ENCODE data around the gene LYG1. TPM values are rescaled to one million over a fixed set of nuclear protein-coding genes. Genes with fewer than 3 reads are reported as not detected.

LYG1 gene
- total and polyA plus RNA-seq, 2 of the 8 experiments (the other 6 are each of a cell fraction or from before 2014, with no cell fraction given), result 0.68 to 0.86 TPM

DNA sequence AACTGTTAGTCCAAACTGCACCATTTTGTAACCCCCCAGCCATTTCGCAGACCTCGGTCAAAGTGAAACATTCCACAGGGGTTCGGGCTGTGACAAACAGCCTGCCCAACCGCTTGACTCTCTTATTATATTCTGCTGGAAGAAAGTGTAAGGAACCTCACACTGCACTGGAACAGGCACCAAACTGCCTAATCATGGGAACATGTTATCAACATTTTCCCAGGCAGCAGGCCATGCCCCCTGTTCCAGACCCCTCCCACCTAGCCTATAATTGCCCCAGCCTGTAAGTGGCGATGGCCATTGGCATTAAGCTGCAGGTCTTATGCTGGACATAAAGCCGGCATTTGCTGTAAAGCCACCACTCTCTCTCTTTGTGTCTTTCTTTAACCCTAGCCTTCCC lies 62.4 kb downstream of the LYG1 start:
- POLR2A ChIA-PET (ENCODE audit: partially characterized antibody), result no interaction called here
- Histone ChIP-seq H3K56ac (replicated peaks; ENCODE audit: insufficient read length, low read depth, low read length) (no peak overlapping the region), H3K79me1 (ENCODE audit: low read depth, low read length) (no peaks in the 10 kb centered on the region), H4K5ac (ENCODE audit: insufficient read length, low read depth, low read length) (no peak overlapping the region), H2BK12ac (ENCODE audit: low read depth, low read length) (no peak overlapping the region), H3K36me3 (ENCODE audit: control insufficient read depth in 2 of 4, insufficient read depth in 4 of 4, low read length in 3 of 4) (no peaks in the 10 kb centered on the region), H3K4me1 (replicated peaks in 1 of 4; ENCODE audit: control insufficient read depth in 3 of 4, insufficient read depth in 4 of 4, low read length in 3 of 4) (no peaks in the 10 kb centered on the region), H2AK5ac (ENCODE audit: low read depth, low read length) (no peak overlapping the region), H2BK5ac (ENCODE audit: low read depth, low read length) (no peak overlapping the region), H3K9ac (replicated peaks in 1 of 4; ENCODE audit: extremely low read depth in 1 of 4, low read depth in 3 of 4, low read length in 3 of 4) (no peak overlapping the region), H2BK15ac (ENCODE audit: low read length) (no peak overlapping the region), H3K23ac (ENCODE audit: insufficient read length) (no peak overlapping the region), H3K4me3 (ENCODE audit: extremely low read depth in 1 of 4, insufficient read depth in 2 of 4, low read depth in 3 of 4, low read length in 4 of 4) (no peak overlapping the region), H3K79me2 (ENCODE audit: control insufficient read depth in 1 of 2, insufficient read depth in 2 of 2, low read length in 2 of 2) (no peaks in the 10 kb centered on the region), H3K4ac (replicated peaks; ENCODE audit: insufficient read length, low read depth, low read length) (no peak overlapping the region), H4K91ac (replicated peaks; ENCODE audit: insufficient read length, low read length) (no peak overlapping the region), H4K20me1 (replicated peaks in 1 of 2; ENCODE audit: control insufficient read depth in 1 of 2, insufficient read depth in 2 of 2, low read length in 2 of 2) (no peaks in the 10 kb centered on the region), H3K27me3 (replicated peaks in 1 of 4; ENCODE audit: control insufficient read depth in 3 of 4, extremely low read depth in 1 of 4, insufficient read depth in 3 of 4, low read length in 3 of 4) (no peaks in the 10 kb centered on the region), H3K4me2 (ENCODE audit: insufficient read depth in 1 of 2, low read depth in 2 of 2, low read length in 2 of 2) (no peak overlapping the region), H3K14ac (ENCODE audit: insufficient read length) (no peak overlapping the region), H2BK20ac (ENCODE audit: low read length) (no peak overlapping the region), H2BK120ac (replicated peaks; ENCODE audit: low read depth, low read length) (no peak overlapping the region), H3K23me2 (ENCODE audit: low read depth, low read length) (no peaks in the 10 kb centered on the region), H3K18ac (ENCODE audit: extremely low read depth, low read length) (no peak overlapping the region), H2AFZ (ENCODE audit: low read length) (no peak overlapping the region), H3K9me3 (ENCODE audit: insufficient read depth in 2 of 2, low read depth in 1 of 2, low read length in 1 of 2) (peaks cover 0 to 2% of the 10 kb centered on the region in 2 experiments; a peak in 1 of 4 replicates), H3K27ac (ENCODE audit: low read depth, low read length) (no peak overlapping the region), H4K8ac (ENCODE audit: extremely low read depth, insufficient read depth, low read length) (no peak overlapping the region)
- FAIRE-seq, result no peak
- no peak for DNase-seq (ENCODE audit: low read depth in 1 of 2, low spot score in 2 of 2)
- CTCF ChIA-PET (ENCODE audit: partially characterized antibody), result no interaction called here
- WGBS, 2 experiments (ENCODE audit: extremely low coverage in 1 of 2, insufficient coverage in 1 of 2, insufficient read length in 1 of 2, insufficient replicate concordance in 2 of 2, low coverage in 1 of 2, low lambda C conversion rate in 2 of 2, missing lambda C conversion rate in 1 of 2), result 93% methylated on average over 6 of the region's 6 CpGs; no CpG with 5 or more reads in 1 of the 2 experiments
- TF ChIP-seq RFX5 (IDR thresholded peaks at IDR 0.05; ENCODE audit: borderline replicate concordance, low read depth, low read length) (no peak), CBX8 (IDR thresholded peaks at IDR 0.05; ENCODE audit: borderline replicate concordance, low read depth, low read length) (no peak)

Other genes starting within 250 kb of the LYG1 start
- gene C2orf15, start 159.5 kb downstream of the LYG1 start, total RNA-seq (2021; fragmentation: NEBNext Ultra II Directional; extraction: Animal tissue kit (Norgen Biotek cat#: 25700)), result 5.5 and 6.5 TPM in 2 replicates
- gene C2orf15, start 159.5 kb downstream of the LYG1 start, polyA plus RNA-seq (2011; rRNA removed), result 3.0 and 3.6 TPM in 2 replicates
- gene TSGA10, start 146.3 kb downstream of the LYG1 start, total RNA-seq (2021; fragmentation: NEBNext Ultra II Directional; extraction: Animal tissue kit (Norgen Biotek cat#: 25700)), result 5.7 and 7.4 TPM in 2 replicates
- 1.2 and 2.2 TPM in 2 replicates for gene TSGA10, start 146.3 kb downstream of the LYG1 start, polyA plus RNA-seq (2011; rRNA removed)
- gene LIPT1, start 146.2 kb downstream of the LYG1 start, total RNA-seq (2021; fragmentation: NEBNext Ultra II Directional; extraction: Animal tissue kit (Norgen Biotek cat#: 25700)), result 8.8 and 10.9 TPM in 2 replicates
- 6.1 and 8.0 TPM in 2 replicates for gene LIPT1, start 146.2 kb downstream of the LYG1 start, polyA plus RNA-seq (2011; rRNA removed)
- gene MITD1, start 120.1 kb downstream of the LYG1 start, total RNA-seq (2021; fragmentation: NEBNext Ultra II Directional; extraction: Animal tissue kit (Norgen Biotek cat#: 25700)), result 31.7 and 36.2 TPM in 2 replicates
- gene MITD1, start 120.1 kb downstream of the LYG1 start, polyA plus RNA-seq (2011; rRNA removed), result 8.9 and 15.2 TPM in 2 replicates
- 43.4 and 46.2 TPM in 2 replicates for gene MRPL30, start 120.0 kb downstream of the LYG1 start, total RNA-seq (2021; fragmentation: NEBNext Ultra II Directional; extraction: Animal tissue kit (Norgen Biotek cat#: 25700))
- 15.5 and 22.3 TPM in 2 replicates for gene MRPL30, start 120.0 kb downstream of the LYG1 start, polyA plus RNA-seq (2011; rRNA removed)
- not detected in 2 replicates for gene LYG2, start 45.5 kb downstream of the LYG1 start, total RNA-seq (2021; fragmentation: NEBNext Ultra II Directional; extraction: Animal tissue kit (Norgen Biotek cat#: 25700))
- gene LYG2, start 45.5 kb downstream of the LYG1 start, polyA plus RNA-seq (2011; rRNA removed), result not detected in 2 replicates
- 33.0 and 35.6 TPM in 2 replicates for gene TXNDC9, start 35.1 kb upstream of the LYG1 start, total RNA-seq (2021; fragmentation: NEBNext Ultra II Directional; extraction: Animal tissue kit (Norgen Biotek cat#: 25700))
- gene TXNDC9, start 35.1 kb upstream of the LYG1 start, polyA plus RNA-seq (2011; rRNA removed), result 9.5 and 12.9 TPM in 2 replicates
- 62.9 and 64.5 TPM in 2 replicates for gene EIF5B, start 36.2 kb upstream of the LYG1 start, total RNA-seq (2021; fragmentation: NEBNext Ultra II Directional; extraction: Animal tissue kit (Norgen Biotek cat#: 25700))
- gene EIF5B, start 36.2 kb upstream of the LYG1 start, polyA plus RNA-seq (2011; rRNA removed), result 9.4 and 10.7 TPM in 2 replicates
- 29.2 and 34.3 TPM in 2 replicates for gene REV1, start 188.8 kb upstream of the LYG1 start, total RNA-seq (2021; fragmentation: NEBNext Ultra II Directional; extraction: Animal tissue kit (Norgen Biotek cat#: 25700))
- 9.9 and 16.6 TPM in 2 replicates for gene REV1, start 188.8 kb upstream of the LYG1 start, polyA plus RNA-seq (2011; rRNA removed)

Data from H1 (cell line).